ENCODE data around the gene SASS6.
A peak's percentile ranks its signal among the peaks of the same experiment; 100 is the strongest.

The SASS6 gene, protein sequence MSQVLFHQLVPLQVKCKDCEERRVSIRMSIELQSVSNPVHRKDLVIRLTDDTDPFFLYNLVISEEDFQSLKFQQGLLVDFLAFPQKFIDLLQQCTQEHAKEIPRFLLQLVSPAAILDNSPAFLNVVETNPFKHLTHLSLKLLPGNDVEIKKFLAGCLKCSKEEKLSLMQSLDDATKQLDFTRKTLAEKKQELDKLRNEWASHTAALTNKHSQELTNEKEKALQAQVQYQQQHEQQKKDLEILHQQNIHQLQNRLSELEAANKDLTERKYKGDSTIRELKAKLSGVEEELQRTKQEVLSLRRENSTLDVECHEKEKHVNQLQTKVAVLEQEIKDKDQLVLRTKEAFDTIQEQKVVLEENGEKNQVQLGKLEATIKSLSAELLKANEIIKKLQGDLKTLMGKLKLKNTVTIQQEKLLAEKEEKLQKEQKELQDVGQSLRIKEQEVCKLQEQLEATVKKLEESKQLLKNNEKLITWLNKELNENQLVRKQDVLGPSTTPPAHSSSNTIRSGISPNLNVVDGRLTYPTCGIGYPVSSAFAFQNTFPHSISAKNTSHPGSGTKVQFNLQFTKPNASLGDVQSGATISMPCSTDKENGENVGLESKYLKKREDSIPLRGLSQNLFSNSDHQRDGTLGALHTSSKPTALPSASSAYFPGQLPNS

DNA sequence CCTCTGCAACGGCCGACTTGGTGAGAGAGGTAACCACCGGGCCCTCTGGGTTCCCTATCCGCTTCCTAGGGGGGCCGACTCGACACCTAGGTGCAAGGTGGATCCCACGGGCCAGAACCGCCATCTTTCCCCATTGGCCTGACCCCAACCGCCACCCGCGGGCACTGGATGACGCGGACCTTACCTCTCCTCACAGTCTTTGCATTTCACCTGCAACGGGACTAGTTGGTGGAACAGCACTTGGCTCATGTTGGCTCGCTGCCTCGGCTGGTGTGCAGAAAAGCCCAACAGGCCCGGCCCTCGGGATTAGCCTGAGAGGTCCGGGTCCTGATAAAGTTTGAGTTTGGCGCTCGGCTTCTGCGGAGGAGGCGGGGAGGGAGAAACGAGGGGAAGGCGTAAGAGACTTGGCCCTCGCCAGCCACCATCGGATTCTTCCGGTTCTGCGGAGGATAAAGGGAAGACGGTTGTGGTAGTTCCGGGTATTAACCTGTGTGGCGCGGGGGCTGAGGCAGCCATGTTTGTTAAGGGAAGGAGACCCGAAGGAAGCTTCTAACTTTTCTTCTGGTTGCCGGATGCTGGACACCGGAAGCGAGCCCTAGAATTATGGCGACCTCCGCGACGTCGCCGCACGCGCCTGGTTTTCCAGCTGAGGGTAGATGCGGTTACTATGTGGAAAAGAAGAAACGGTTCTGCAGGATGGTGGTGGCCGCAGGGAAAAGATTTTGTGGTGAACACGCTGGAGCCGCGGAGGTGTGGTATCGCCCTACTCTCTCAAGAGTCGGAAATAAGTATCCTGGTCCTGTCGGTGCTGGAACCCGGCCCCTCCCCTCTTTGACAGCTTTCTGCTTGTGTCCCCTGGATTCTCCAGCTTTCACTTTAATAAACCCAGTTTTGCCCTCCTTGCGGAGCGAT, at the start of gene SASS6, which contains the start of gene TRMT13:
Gene SASS6 (minus strand): TSS at position 365 of the 912 bp plus-strand sequence. CDS start 116 bp downstream, at position 249.
Gene TRMT13 (plus strand): TSS at position 598 of the 912 bp plus-strand sequence. CDS start 6 bp downstream, at position 604.
- DNase-seq = peak; percentile 95

DNA sequence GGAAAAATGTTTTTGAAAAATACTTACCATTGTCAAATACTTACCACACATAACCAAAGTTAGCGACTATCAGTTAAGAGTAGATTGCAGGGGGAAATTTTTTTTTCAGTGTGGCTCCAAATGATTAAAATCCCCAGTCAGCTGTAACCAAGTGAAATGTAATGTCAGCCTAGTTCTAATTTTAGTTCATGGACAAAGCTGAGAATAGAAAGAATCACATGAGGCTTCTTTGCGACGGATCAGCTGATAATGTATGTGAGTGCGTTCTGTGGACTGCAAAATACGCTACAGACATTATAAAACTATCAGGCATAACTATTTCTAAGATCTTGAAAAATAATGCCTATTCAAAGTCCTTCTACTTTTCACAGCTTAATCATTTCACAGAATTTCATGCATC, 45.4 kb upstream of the SASS6 start, which contains the start of gene LRRC39:
Gene LRRC39 (minus strand): TSS at position 166 of the 400 bp plus-strand sequence. CDS start 9,740 bp downstream, outside the sequence.
- no peak for DNase-seq

DNA sequence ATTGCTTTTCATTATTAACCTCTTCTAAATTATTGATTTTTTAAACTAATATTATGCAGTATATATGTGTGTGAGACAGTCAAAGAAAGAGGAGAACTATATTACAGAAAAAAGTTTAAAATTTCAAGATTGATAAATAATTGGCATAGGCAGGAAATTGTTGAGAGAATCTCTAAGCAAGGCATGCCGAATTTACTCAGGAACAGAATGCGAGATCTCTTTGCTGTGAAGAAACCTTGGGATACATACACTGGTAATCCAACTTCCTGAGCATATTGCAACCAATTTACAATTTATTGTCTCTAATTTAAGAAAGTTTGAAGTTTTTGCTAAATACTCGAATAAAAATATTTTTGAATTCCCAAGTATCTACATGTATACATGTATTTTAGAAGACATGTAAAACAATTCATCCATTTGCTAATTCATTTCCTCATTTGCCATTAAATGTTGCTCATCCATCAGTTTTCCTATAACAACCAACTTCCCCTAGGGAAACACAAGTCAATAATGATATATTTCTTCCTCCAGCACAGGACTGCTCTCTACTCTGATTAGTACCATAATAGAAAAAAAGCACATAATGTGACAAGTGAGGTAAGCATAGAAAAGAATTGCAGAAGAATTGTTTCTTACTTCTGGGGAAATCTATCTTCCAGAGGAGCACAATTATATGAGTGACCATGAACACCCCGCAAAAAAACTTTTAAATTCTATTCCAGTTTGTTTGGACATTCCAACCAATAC, 44.7 kb upstream of the SASS6 start:
- DNase-seq = no peak

DNA sequence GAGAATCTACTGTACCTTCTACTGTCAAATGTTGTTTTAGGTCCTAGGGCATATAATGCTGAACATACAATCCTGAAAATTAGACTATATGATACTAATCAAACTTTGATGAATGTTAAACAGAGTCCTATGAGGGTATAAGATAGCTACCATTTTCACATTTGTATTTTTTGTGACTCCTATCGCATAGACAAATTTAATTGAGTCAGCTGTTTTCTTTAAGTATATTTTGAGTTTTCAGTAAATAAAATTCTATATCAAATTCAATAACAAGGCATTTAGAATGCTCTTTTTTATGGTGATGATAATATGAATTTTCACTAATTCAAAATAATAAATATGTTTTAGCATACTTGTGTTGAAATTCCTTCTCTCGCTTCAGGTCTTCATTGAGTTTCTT, 35.3 kb upstream of the SASS6 start:
- no peak for DNase-seq

DNA sequence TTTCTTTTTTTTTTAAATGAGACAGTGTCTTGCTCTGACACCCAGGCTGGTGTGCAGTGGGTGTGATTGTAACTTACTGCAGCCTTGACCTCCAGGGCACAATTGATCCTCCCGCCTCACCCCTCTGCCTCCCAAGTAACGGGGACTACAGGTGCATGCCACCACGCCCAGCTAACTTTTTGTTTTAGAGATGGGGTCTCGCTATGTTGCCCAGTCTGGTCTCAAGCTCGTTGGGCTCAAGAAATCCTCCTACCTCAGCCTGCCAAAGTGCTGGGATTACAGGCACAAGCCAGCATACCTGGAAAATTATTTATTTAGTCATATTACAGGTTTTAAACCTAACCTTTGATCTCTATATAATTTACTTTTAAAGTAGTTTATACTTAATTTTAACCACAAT, 32.0 kb upstream of the SASS6 start:
- no peak for DNase-seq

DNA sequence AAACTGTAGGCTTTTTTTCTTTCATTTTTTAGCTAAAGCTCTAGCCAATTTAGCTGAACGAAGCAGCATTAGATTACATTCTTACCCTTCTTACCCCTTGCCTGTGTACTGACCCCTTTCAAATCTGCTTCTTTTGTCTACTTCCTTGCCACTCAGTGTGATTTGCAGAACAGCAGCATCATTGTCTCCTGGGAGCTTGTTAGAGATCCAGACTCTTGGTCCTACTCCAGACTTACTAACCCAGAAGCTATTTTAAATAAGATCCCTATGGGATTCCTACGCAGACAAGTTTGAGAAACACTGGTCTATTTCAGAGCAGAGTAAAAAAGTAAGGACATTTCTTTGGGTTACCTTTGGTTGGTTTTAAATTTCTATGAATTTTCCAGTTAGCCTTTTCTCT, 31.5 kb upstream of the SASS6 start:
- no peak for DNase-seq

DNA sequence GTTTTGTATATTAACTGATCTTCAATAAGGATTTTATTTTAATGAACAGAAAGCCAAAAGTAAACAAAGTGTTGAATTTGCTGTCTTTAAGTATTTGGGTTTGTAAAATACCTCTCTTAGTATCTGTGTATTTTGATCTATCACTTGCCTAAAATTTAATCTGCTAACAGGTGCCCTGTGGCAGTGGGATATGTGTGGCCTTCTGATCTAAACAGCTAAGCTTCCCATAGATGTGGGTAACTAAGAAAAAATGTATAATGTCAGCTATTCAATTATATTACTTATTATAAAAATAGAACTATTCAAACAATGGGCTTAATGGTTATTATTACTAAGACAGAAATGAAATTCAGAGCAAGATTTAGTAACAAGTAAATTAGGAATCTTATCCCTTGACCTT, 30.2 kb upstream of the SASS6 start:
- no peak for DNase-seq

DNA sequence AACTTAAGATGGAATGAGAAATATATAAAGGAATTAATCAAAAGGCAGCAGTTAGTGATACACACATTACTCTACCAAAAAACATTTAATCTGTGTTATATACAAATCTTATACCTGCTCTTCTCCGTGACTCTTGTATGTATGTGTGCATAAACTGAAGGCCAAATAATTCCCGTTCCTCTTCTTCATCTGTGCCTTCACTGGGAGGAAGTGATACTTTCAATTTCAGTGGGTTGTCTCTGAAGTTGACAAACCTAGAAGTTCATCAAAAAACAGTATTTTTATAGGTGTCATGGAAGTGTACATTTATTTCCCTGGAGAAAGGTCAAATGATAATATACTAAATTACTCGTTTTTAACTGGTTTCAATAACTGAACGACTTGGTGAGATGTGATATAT, 19.5 kb upstream of the SASS6 start:
- DNase-seq = no peak

DNA sequence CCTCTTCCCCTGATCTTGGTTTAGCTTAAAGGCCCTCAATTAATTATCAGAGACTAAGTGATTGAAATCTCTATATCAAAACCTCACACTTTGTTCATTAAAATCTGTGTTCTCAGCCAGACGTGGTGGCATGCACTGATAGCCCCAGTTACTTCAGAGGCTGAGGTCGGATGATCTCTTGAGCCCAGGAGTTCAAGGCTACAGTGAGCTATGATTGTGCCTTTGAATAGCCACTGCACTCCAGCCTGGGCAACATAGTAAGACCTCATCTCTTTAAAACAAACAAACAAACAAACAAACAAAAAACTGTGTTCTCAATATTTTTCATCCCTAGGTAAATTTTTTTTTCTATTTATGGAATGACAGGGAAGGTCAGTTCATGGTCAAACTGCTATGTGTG, 18.9 kb upstream of the SASS6 start:
- no peak for DNase-seq

DNA sequence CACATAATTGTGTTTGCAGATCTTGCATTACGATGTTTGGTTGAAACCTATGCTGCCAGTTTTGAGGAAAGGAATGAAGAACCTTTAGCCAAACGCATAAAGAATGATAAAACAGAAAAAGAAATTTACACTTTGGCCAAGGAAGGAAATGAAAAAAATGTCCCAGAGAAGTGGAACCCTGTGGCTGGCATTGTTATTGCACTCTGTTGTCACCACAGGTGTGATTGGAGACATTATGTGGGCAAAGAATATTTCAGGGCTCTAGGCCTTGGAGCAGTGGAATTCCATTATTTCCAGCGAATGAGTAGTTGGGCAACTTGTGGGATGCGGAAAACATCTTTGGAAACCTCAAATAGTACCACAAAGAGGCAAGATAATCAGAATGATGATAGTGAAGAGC, 15.1 kb upstream of the SASS6 start:
- no peak for DNase-seq

DNA sequence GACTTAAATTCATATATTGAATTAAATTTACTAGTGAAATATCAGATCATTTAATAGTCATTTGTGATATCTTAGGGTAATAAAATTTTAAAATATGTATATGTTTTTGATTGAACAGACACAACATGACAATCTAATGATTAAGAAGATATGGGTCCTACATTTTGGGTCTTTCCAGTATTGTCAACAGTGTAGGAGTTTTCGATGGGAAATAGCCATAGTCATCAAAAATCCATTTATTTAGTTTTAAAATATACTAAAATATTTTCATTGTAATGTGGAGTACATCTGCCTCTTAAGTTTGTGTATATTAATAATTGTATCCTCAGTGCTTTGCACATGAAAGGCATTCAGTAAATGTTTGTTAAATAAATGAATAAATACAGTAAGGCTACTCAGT, 14.2 kb upstream of the SASS6 start:
- DNase-seq = no peak

DNA sequence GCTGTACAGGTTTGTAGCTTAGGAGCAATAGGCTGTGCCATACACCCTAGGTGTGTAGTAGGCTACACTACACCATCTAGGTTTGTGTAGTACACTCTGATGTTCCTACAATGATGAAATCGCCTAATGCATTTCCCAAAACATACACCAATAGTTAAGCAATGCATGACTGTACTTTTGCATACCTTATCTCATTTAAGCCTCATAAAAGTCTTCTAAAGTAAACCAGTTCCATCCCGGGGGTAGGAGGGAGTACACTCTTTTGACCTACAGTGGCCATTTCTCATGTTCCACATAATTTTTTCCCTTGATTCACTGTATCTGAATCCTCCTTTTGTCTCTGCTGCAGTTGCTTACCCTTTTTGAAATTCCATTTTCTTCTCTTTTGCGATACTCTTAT, 12.4 kb upstream of the SASS6 start:
- no peak for DNase-seq

DNA sequence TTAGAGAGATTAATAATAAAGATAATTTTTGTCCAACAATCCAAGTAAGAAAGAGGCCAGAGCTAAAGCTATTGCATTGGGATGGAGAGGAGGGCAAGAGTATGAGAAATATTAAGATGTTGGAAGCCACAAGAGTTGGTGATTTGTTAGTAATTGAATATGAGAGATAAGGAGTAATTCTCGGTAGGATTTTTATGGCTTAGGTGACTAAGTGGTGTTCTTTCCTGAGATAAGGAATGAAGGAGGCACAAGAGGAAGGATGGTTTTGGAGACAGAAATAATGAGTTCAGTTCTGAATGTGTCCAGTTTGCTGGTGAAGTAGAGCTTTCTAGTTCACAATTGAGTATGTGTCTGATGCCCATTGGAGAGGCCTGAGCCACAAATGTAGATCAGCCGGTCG, 9.6 kb upstream of the SASS6 start:
- no peak for DNase-seq

DNA sequence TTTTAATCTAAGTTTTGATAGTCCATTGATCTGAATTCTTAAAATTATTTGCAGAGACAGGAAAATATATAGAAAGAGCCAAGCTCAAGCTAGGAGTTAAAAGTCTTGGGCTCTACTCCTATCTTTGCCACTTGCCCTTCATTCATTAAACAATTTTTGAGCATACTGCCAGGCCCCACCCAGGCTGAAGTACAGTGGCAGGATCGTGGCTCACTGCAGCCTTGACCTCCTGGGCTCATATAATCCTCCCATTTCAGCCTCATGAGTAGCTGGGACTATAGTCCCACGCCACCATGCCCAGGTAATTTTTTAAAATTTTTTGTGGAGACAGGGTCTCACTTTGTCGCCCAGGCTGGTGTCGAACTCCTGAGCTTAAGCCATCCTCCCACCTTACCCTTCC, 8.5 kb upstream of the SASS6 start:
- DNase-seq = no peak

DNA sequence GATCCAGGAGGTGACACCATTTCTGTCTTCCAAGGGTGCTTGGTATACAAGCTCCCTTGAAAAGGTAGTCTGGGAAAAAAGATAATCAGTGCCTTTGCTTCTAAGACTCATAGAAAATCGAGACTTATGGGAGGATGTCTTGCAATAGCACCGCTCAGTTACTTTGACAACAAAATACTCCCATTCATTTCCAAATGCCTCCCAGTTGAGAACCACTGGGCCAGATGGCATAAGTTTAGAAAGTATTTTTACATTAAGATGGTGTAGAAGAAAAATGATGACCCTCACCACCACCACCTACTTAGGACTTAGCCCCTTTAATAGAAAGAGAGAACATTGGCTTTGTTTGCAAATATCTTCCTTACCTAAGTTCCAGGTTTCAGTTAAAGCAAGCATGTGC, 4.9 kb upstream of the SASS6 start:
- no peak for DNase-seq

DNA sequence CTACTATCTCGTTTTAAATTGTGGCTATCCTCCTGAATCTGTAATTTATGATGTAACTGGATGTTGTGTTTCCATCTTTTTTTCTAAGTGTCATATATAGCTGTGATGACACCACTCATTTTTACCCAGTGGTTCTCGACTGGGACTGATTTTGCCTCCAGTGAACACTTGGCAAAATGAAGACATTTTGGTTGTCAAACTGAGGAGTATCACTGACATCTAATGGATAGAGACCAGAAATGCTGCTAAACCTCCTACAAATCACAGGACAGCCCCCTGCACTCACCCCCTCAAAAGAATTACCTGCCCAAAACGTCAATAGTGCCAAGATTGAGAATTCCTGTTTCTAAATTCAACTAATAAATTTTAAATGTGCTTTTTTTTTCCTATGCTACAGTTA, 2.1 kb upstream of the SASS6 start:
- DNase-seq = no peak

DNA sequence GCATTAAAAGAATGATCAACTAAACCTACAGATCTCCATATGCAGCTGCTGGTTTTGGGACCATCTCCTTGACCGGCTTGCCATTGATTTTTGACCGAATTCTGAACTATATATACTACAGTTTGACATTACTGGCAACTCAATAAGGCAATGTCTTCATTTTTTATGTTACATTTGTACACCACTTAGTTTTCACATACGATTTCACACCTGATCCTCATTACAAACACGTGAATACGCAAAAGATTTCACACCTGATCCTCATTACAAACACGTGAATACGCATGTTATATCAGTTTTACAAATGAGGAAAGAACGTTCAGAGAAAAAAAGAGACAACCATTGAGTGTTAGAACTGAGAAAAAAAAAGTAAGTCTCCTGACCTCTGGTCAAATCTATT, 1.1 kb downstream of the SASS6 start:
- no peak for DNase-seq

DNA sequence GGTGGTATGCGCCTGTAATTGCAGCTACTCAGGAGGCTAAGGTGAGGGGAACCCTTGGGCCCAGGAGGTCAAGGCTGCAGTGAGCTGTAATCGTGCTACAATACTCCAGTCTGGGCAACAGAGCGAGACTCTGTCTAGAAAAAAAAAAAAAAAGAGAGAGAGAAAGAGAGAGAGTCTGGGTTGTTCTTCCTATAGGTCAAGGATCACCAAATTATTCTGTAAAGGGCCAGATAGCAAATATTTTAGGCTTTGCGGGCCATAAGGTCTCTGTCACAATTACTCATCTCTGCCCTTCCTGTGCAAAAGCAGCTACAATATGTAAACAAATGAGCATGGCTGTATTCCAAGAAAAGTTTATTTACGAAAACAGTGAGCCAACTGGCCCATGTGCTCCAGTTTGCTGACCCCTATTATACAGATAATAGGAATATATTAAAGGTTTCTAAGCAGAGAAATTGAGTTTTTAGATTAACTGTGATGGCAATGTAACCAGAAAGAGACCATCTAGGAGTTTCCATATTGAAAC, 2.1 kb downstream of the SASS6 start:
- DNase-seq = no peak

DNA sequence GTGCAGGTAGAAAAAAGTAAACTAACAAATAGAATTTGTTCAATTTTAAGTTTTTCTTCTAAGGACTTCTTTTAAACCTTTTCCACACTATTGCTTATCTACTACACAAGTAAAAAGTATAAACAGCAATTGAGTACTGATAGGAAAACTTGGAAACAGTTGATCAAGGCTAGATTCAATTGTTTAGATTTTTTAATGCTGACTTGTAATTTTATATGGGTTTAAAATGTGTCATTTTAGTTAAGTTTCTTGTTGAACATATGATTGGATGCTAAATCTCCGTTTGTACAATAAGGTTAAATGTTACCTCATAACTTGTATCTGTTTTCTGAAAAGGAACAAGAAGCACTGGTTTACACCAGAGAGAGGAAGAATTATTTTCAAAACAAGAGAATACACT, 5.5 kb downstream of the SASS6 start:
- DNase-seq = no peak

DNA sequence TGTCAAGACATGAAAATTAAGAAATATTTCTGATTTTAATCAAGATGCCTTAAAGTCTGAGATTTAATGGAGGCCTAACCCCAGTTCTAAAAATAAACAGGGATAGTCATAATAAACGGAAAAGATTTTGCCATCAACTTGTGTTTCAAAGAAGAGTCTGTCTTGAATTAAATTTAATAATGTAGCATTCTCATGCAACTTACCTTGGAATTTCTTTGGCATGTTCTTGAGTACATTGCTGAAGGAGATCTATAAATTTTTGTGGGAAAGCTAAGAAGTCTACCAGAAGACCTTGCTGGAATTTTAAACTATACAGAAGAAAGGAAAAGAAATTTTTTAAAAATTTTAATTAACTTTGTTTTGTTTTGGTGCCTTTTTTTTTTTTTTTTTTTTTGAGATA, 10.6 kb downstream of the SASS6 start:
- no peak for DNase-seq

DNA sequence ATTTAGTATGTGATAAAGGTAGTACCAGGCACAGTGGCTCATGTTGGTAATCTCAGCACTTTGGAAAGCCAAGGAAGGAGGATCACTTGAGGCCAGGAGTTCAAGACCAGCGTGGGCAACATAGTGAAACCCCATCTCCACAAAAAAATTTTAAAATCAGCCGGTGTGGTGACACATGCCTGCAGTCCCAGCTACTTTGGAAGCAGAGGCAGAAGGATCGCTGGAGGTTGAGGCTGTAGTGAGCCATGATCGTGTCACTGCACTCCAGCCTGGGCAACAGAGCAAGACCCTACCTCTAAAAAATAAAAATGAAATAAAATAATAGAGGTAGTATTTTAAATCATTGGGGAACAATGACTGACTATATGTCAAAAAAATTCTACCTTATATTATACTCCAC, 17.2 kb downstream of the SASS6 start:
- no peak for DNase-seq

DNA sequence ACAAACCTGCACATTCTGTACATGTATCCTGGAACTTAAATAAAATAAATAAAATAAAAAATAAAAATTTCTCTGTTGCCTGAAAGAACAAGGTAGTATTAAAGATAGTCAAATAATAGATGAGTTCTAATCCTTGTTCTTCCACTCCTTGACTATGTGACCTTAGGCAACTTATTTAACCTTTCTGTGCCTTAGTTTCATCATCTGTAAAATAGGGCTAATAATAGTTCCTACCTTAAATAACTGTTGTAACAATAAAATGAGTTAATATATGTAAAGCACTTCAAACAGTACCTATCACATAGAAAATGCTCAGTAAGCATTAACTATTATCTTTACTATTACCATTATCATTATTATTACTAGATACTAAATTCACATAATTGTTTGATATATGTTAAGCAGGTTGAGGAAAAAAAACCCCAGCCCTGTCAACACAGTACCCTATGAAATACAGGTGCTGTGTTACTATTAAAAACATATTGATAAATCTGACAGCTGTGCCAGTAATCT, 23.1 kb downstream of the SASS6 start:
- DNase-seq = no peak

All from right forelimb (tissue), 1 donor.